H1 (cell line): ENCODE results near the gene MVD. TPM values are rescaled to one million over a fixed set of nuclear protein-coding genes. Genes with fewer than 3 reads are reported as not detected.
A peak's percentile ranks its signal among the peaks of the same experiment; 100 is the strongest.

Source experiments
- CTCF ChIA-PET: fragments of 300-600 bp; sonication (Branson Sonifier 250); formaldehyde crosslinking; loops from one replicate; lab custom pipeline; 2021; ENCODE audit not compliant: partially characterized antibody; lab: Charles Lee
- POLR2A ChIA-PET: fragments of 300-600 bp; sonication (Branson Sonifier 250); formaldehyde crosslinking; loops from one replicate; lab custom pipeline; 2021; ENCODE audit warnings: inconsistent platforms; ENCODE audit not compliant: partially characterized antibody; lab: Charles Lee
- DNase-seq, 2 experiments: peaks; one replicate each; pipeline versions ENCODE4 v3.0.0 to v3.0.0-alpha.2; 2010 to 2022; ENCODE audit warnings: low spot score in 2 of 2, low read depth in 1 of 2, mixed read lengths in 1 of 2
- FAIRE-seq: peaks from 2 replicates; lab custom pipeline; 2011; peaks lifted over from hg19 to GRCh38; lab: Jason Lieb, UNC
- H2AFZ ChIP-seq: 2 replicates; pipeline ENCODE4 v1.8.1; 2012; ENCODE audit warnings: low read length, inconsistent platforms
- H2AK5ac ChIP-seq: 2 replicates; pipeline ENCODE4 v1.6.1; 2013; ENCODE audit warnings: low read depth, low read length
- H2BK120ac ChIP-seq: replicated peaks from 2 replicates; pipeline ENCODE3; 2013; ENCODE audit warnings: low read depth, low read length, inconsistent platforms
- H2BK12ac ChIP-seq: 2 replicates; pipeline ENCODE4 v1.6.1; 2013; ENCODE audit warnings: low read depth, low read length
- H2BK15ac ChIP-seq: 2 replicates; pipeline ENCODE4 v1.6.1; 2013; ENCODE audit warnings: low read length
- H2BK20ac ChIP-seq: 2 replicates; pipeline ENCODE4 v1.6.1; 2013; ENCODE audit warnings: low read length
- H2BK5ac ChIP-seq: 2 replicates; pipeline ENCODE4 v1.6.1; 2013; ENCODE audit warnings: low read depth, low read length
- H3K14ac ChIP-seq: 2 replicates; pipeline ENCODE4 v1.6.1; 2013; ENCODE audit warnings: inconsistent platforms; ENCODE audit not compliant: insufficient read length
- H3K18ac ChIP-seq: 2 replicates; pipeline ENCODE4 v1.6.1; 2013; ENCODE audit warnings: low read length; ENCODE audit errors: extremely low read depth
- H3K23ac ChIP-seq: 2 replicates; pipeline ENCODE4 v1.6.1; 2013; ENCODE audit warnings: inconsistent platforms; ENCODE audit not compliant: insufficient read length
- H3K23me2 ChIP-seq: 2 replicates; pipeline ENCODE4 v1.6.1; 2013; ENCODE audit warnings: low read depth, low read length
- H3K27ac ChIP-seq: 2 replicates; pipeline ENCODE4 v1.6.1; 2011; ENCODE audit warnings: low read depth, low read length, inconsistent platforms
- H3K27me3 ChIP-seq, 4 experiments: replicated peaks in 1 of 4; 1 replicate in 1 of 4; 2 replicates in 3 of 4; pipeline versions ENCODE4 v1.6.1 to v1.8.1; 2011 to 2013; ENCODE audit warnings: low read length in 3 of 4, mild to moderate bottlenecking in 3 of 4, inconsistent platforms in 2 of 4, mixed read lengths in 2 of 4, moderate library complexity in 1 of 4; ENCODE audit not compliant: control insufficient read depth in 3 of 4, insufficient read depth in 3 of 4; ENCODE audit errors: extremely low read depth in 1 of 4
- H3K36me3 ChIP-seq, 4 experiments: 2 replicates each; pipeline versions ENCODE4 v1.6.1 to v1.8.1; 2011 to 2013; ENCODE audit warnings: mild to moderate bottlenecking in 4 of 4, low read length in 3 of 4, moderate library complexity in 2 of 4, control low read depth in 1 of 4, inconsistent platforms in 1 of 4; ENCODE audit not compliant: insufficient read depth in 4 of 4, control insufficient read depth in 2 of 4
- H3K4ac ChIP-seq: replicated peaks from 2 replicates; pipeline ENCODE3; 2013; ENCODE audit warnings: low read length, low read depth, mixed read lengths, inconsistent platforms; ENCODE audit not compliant: insufficient read length
- H3K4me1 ChIP-seq, 4 experiments: replicated peaks in 1 of 4; 1 replicate in 1 of 4; 2 replicates in 3 of 4; pipeline versions ENCODE4 v1.6.1 to v1.8.1; 2011 to 2013; ENCODE audit warnings: low read length in 3 of 4, inconsistent platforms in 2 of 4, mixed read lengths in 1 of 4; ENCODE audit not compliant: insufficient read depth in 4 of 4, control insufficient read depth in 3 of 4
- H3K4me2 ChIP-seq, 2 experiments: 2 replicates each; pipeline versions ENCODE4 v1.6.1 to v1.8.1; 2011 to 2013; ENCODE audit warnings: low read depth in 2 of 2, low read length in 2 of 2, control low read depth in 1 of 2, inconsistent platforms in 1 of 2, mild to moderate bottlenecking in 1 of 2; ENCODE audit not compliant: insufficient read depth in 1 of 2
- H3K4me3 ChIP-seq, 4 experiments: fragments of 200-600, 300-600 bp in 1 of 4; sonication (generic), shearing (Covaris generic), sonication (Bioruptor Twin) in 1 of 4; 2 replicates each; pipeline versions ENCODE4 v1.5.1 to v1.8.1; 2011 to 2016; ENCODE audit warnings: low read length in 4 of 4, low read depth in 3 of 4, control low read depth in 2 of 4, inconsistent platforms in 2 of 4, mild to moderate bottlenecking in 2 of 4, mixed read lengths in 1 of 4, moderate library complexity in 1 of 4; ENCODE audit not compliant: insufficient read depth in 2 of 4; ENCODE audit errors: extremely low read depth in 1 of 4
- H3K56ac ChIP-seq: replicated peaks from 2 replicates; pipeline ENCODE3; 2013; ENCODE audit warnings: low read depth, mild to moderate bottlenecking, mixed read lengths, low read length, inconsistent platforms; ENCODE audit not compliant: insufficient read length
- H3K79me1 ChIP-seq: 2 replicates; pipeline ENCODE4 v1.6.1; 2013; ENCODE audit warnings: low read depth, low read length, control low read depth
- H3K79me2 ChIP-seq, 2 experiments: 2 replicates each; pipeline versions ENCODE4 v1.6.1 to v1.8.1; 2012 to 2013; ENCODE audit warnings: low read length in 2 of 2, mild to moderate bottlenecking in 2 of 2, inconsistent platforms in 1 of 2; ENCODE audit not compliant: insufficient read depth in 2 of 2, control insufficient read depth in 1 of 2
- H3K9ac ChIP-seq, 4 experiments: replicated peaks in 1 of 4; 1 replicate in 1 of 4; 2 replicates in 3 of 4; pipeline versions ENCODE4 v1.6.1 to v1.8.1; 2011 to 2013; ENCODE audit warnings: low read depth in 3 of 4, low read length in 3 of 4, control low read depth in 2 of 4, mild to moderate bottlenecking in 2 of 4, moderate library complexity in 2 of 4, inconsistent platforms in 1 of 4; ENCODE audit errors: extremely low read depth in 1 of 4
- H3K9me3 ChIP-seq, 2 experiments: 2 replicates each; pipeline versions ENCODE4 v1.6.1 to v1.8.1; 2012 to 2013; ENCODE audit warnings: mild to moderate bottlenecking in 2 of 2, moderate library complexity in 2 of 2, control low read depth in 1 of 2, inconsistent platforms in 1 of 2, low read depth in 1 of 2, low read length in 1 of 2, mixed read lengths in 1 of 2; ENCODE audit not compliant: insufficient read depth in 2 of 2
- H4K20me1 ChIP-seq, 2 experiments: replicated peaks in 1 of 2; 2 replicates each; pipeline versions ENCODE3 to v1.8.1; 2011 to 2013; ENCODE audit warnings: inconsistent platforms in 2 of 2, low read length in 2 of 2, mild to moderate bottlenecking in 1 of 2; ENCODE audit not compliant: insufficient read depth in 2 of 2, control insufficient read depth in 1 of 2
- H4K5ac ChIP-seq: 2 replicates; pipeline ENCODE4 v1.6.1; 2013; ENCODE audit warnings: low read length, low read depth, mixed read lengths, inconsistent platforms; ENCODE audit not compliant: insufficient read length
- H4K8ac ChIP-seq: 2 replicates; pipeline ENCODE4 v1.8.0; 2013; ENCODE audit warnings: mild to moderate bottlenecking, moderate library complexity, low read length, inconsistent platforms; ENCODE audit not compliant: insufficient read depth; ENCODE audit errors: extremely low read depth
- H4K91ac ChIP-seq: replicated peaks from 2 replicates; pipeline ENCODE3; 2013; ENCODE audit warnings: low read length, mixed read lengths, inconsistent platforms; ENCODE audit not compliant: insufficient read length
- BACH1 ChIP-seq: IDR thresholded peaks from 2 replicates; pipeline ENCODE4 v1.6.1; 2012; ENCODE audit warnings: low read length, improper control_type of control experiment
- BCL11A ChIP-seq, 2 experiments: IDR thresholded peaks; one replicate each; pipeline ENCODE4 v1.6.1; 2011; ENCODE audit warnings: low read depth in 2 of 2, low read length in 2 of 2, mild to moderate bottlenecking in 2 of 2
- CHD1 ChIP-seq: IDR thresholded peaks from 2 replicates; pipeline ENCODE4 v1.6.1; 2012; ENCODE audit warnings: low read depth, low read length, improper control_type of control experiment
- EGR1 ChIP-seq: IDR thresholded peaks from 2 replicates; pipeline ENCODE4 v1.6.1; 2011; ENCODE audit warnings: low read depth, low read length, borderline replicate concordance
- KDM5A ChIP-seq: fragments of 200-600 bp; IDR thresholded peaks from 2 replicates; pipeline ENCODE4 v1.7.1; 2012; ENCODE audit warnings: mild to moderate bottlenecking, low read length, inconsistent platforms, mixed read lengths
- PHF8 ChIP-seq: fragments of 200-600 bp; sonication (generic); conservative IDR thresholded peaks from 2 replicates; pipeline ENCODE4 v1.7.1; 2012; ENCODE audit warnings: low read depth, mild to moderate bottlenecking, inconsistent platforms, low read length, moderate library complexity
- RAD21 ChIP-seq, 2 experiments: IDR thresholded peaks in 1 of 2; conservative IDR thresholded peaks in 1 of 2; 2 replicates each; pipeline ENCODE4 v1.6.1; 2011; ENCODE audit warnings: low read depth in 2 of 2, low read length in 2 of 2, improper control_type of control experiment in 1 of 2, inconsistent platforms in 1 of 2, mild to moderate bottlenecking in 1 of 2, moderate library complexity in 1 of 2
- SIRT6 ChIP-seq: IDR thresholded peaks from one replicate; pipeline ENCODE4 v1.7.1; 2012; ENCODE audit warnings: low read length, inconsistent platforms
- SP1 ChIP-seq: IDR thresholded peaks from 2 replicates; pipeline ENCODE4 v1.6.1; 2011; ENCODE audit warnings: low read depth, low read length
- SP2 ChIP-seq: IDR thresholded peaks from 2 replicates; pipeline ENCODE4 v1.6.1; 2012; ENCODE audit warnings: mild to moderate bottlenecking, low read length, inconsistent platforms
- TAF7 ChIP-seq: optimal IDR thresholded peaks from 2 replicates; pipeline ENCODE3; 2011; ENCODE audit warnings: low read depth, mild to moderate bottlenecking, inconsistent platforms, low read length, moderate library complexity, borderline replicate concordance
- TBP ChIP-seq: IDR thresholded peaks from 2 replicates; pipeline ENCODE4 v1.6.1; 2011; ENCODE audit warnings: low read depth, low read length, improper control_type of control experiment
- TCF12 ChIP-seq: IDR thresholded peaks from 2 replicates; pipeline ENCODE4 v1.6.1; 2011; ENCODE audit warnings: low read depth, mild to moderate bottlenecking, low read length
- WGBS, 2 experiments: shearing (Covaris generic) in 1 of 2; methylation state at CpG; one replicate each; pipeline versions ENCODE4 v1.1.6 to v1.1.7; 2013 to 2015; ENCODE audit warnings: low lambda C conversion rate in 2 of 2, mixed read lengths in 2 of 2, inconsistent platforms in 1 of 2, low coverage in 1 of 2, missing lambda C conversion rate in 1 of 2; ENCODE audit not compliant: insufficient replicate concordance in 2 of 2, insufficient coverage in 1 of 2, insufficient read length in 1 of 2; ENCODE audit errors: extremely low coverage in 1 of 2, missing lambda C conversion rate in 1 of 2; 5-methylcytosine and 5-hydroxymethylcytosine counted together
- polyA plus RNA-seq, 7 experiments: library from polyadenylated mRNA; depleted of rRNA in 3 of 7; stranded (reverse) in 5 of 7; unstranded in 2 of 7; fragments of >200 nt in 5 of 7; fragments of 200-250 nt in 2 of 7; gene quantifications; 1 replicate in 5 of 7; 2 replicates in 1 of 7; 4 replicates in 1 of 7; pipeline versions ENCODE4 v1.2.1 to v1.2.3, GENCODE V29; 2011 to 2013; ENCODE audit warnings: missing spikeins in 2 of 7, mixed read lengths in 2 of 7
- total RNA-seq: library from RNA; stranded (reverse); fragmentation: NEBNext Ultra II Directional; extraction: Animal tissue kit (Norgen Biotek cat#: 25700); gene quantifications from 2 replicates; pipeline ENCODE4 v1.2.1, GENCODE V29; 2021

Gene MVD
- total and polyA plus RNA-seq, 2 of the 8 experiments (the other 6 are each of a cell fraction or from before 2014, with no cell fraction given) = 47.2 to 77.3 TPM

GRCh38 chr16:88649195-88649923 is 13.5 kb downstream of the MVD start:
- no peak for FAIRE-seq
- H3K4me2 ChIP-seq = peak overlapping the region; percentile 80 to 92
- H3K27ac ChIP-seq = no peak overlapping the region
- no peak for TF ChIP-seq TAF7
- TF ChIP-seq BACH1 = no peak
- TF ChIP-seq SP2 = no peak
- no peak for TF ChIP-seq SP1
- TF ChIP-seq CHD1 = no peak
- no peak for TF ChIP-seq TBP
- no peak for TF ChIP-seq RAD21 (IDR thresholded peaks at IDR 0.05 in 1 of 2, conservative IDR thresholded peaks at IDR 0.05 in 1 of 2; ENCODE audit: low read depth in 2 of 2, low read length in 2 of 2)
- no peak for TF ChIP-seq PHF8
- no peak for TF ChIP-seq KDM5A
- TF ChIP-seq TCF12 = no peak
- no peak for TF ChIP-seq EGR1
- TF ChIP-seq BCL11A (IDR thresholded peaks at IDR 0.05; ENCODE audit: low read depth in 2 of 2, low read length in 2 of 2) = no peak
- TF ChIP-seq SIRT6 = no peak

More at GRCh38 chr16:88649195-88649923, 13.5 kb downstream of the MVD start:
- 83% methylated on average over 18 of the region's 20 CpGs; no CpG with 5 or more reads in 1 of the 2 experiments for WGBS, 2 experiments
- Histone ChIP-seq H3K36me3 (peaks cover 0 to 7% (median 0%) of the 10 kb centered on the region in 4 experiments; a peak in 3 of 8 replicates), H3K23ac (no peak overlapping the region), H3K4ac (no peak overlapping the region), H4K91ac (peak overlapping the region; percentile 13), H3K79me2 (no peaks in the 10 kb centered on the region; a peak in 1 of 4 replicates), H3K23me2 (peaks cover 10% of the 10 kb centered on the region; the same call in 1 of the 2 replicates), H3K56ac (no peak overlapping the region), H4K8ac (no peak overlapping the region; the same call in none of the 2 replicates), H2AFZ (no peak overlapping the region), H2AK5ac (no peak overlapping the region), H4K20me1 (peaks cover 2 to 13% of the 10 kb centered on the region in 2 experiments), H3K9ac (no peak overlapping the region; a peak in 1 of 7 replicates), H2BK15ac (no peak overlapping the region), H3K14ac (no peak overlapping the region), H3K4me1 (peaks cover 0 to 11% (median 7%) of the 10 kb centered on the region in 4 experiments; a peak in 5 of 7 replicates), H2BK12ac (no peak overlapping the region), H3K9me3 (no peaks in the 10 kb centered on the region), H4K5ac (no peak overlapping the region), H3K18ac (no peak overlapping the region), H3K79me1 (peaks cover 8% of the 10 kb centered on the region), H3K4me3 (peak overlapping the region; percentile 69 to 95 (median 78); a peak in 7 of 8 replicates), H2BK5ac (no peak overlapping the region), H3K27me3 (no peaks in the 10 kb centered on the region), H2BK20ac (no peak overlapping the region), H2BK120ac (no peak overlapping the region)
- DNase-seq = no peak
- ChIA-PET POLR2A (interaction anchor here (0.7 to 4.9 kb wide), 10 partner anchors 10 to 79 kb away, joined by 3 to 35 read pairs (median 4); partner anchors contain the start of genes IL17C, MVD and ZC3H18), CTCF (interaction anchor here (0.6 to 2.5 kb wide), 7 partner anchors 10 to 50 kb away, joined by 3 to 13 read pairs (median 3); no protein-coding TSS in a partner anchor)
